Left ventricle myocardium inferior (tissue), 1 donor: Measurements from ENCODE around the gene CCDC158. TPM values are rescaled to one million over a fixed set of nuclear protein-coding genes. Genes with fewer than 3 reads are reported as not detected.

Experiments used
- DNase-seq: peaks from one replicate; pipeline ENCODE4 v3.0.0-alpha.2; 2020
- H3K27ac ChIP-seq: fragments of 200-600 bp; replicated peaks from 2 replicates; pipeline ENCODE4 v1.8.0; 2021
- H3K27me3 ChIP-seq: fragments of 200-600 bp; 2 replicates; pipeline ENCODE4 v1.8.0; 2021; ENCODE audit warnings: low read depth
- H3K36me3 ChIP-seq: fragments of 200-600 bp; 2 replicates; pipeline ENCODE4 v1.8.0; 2021
- H3K4me1 ChIP-seq: fragments of 200-600 bp; 2 replicates; pipeline ENCODE4 v1.8.0; 2021
- H3K4me3 ChIP-seq: fragments of 200-600 bp; 2 replicates; pipeline ENCODE4 v1.8.0; 2021; ENCODE audit warnings: mild to moderate bottlenecking, moderate library complexity
- H3K9me3 ChIP-seq: fragments of 200-600 bp; replicated peaks from 2 replicates; pipeline ENCODE4 v1.8.0; 2021
- CTCF ChIP-seq: fragments of 200-600 bp; IDR thresholded peaks from 2 replicates; pipeline ENCODE4 v1.8.0; 2021; ENCODE audit warnings: antibody characterized with exemption, mild to moderate bottlenecking, borderline replicate concordance
- intact Hi-C: fragments of 100-400 bp; cut with micrococcal nuclease; formaldehyde crosslinking; loops from one replicate; pipeline ENCODE4 v1.11.0; 2022
- total RNA-seq: library from RNA; stranded (reverse); fragmentation: NEBNext Ultra II Directional; extraction: Animal tissue kit (Norgen Biotek cat#: 25700); gene quantifications from one replicate; pipeline ENCODE4 v1.2.1, GENCODE V29; 2021
- donor health status: DM: no; HTN: yes; CAD: no; lungs with severe emphysema.

The CCDC158 gene
- total RNA-seq, 1 donor from 2014 or later: 0.11 TPM

- peaks cover 4% of the 10 kb centered on the region for H3K27me3 ChIP-seq
- H3K36me3 ChIP-seq: no peaks in the 10 kb centered on the region
- intact Hi-C loops: no loop called here
- H3K4me3 ChIP-seq: no peak overlapping the region
- no peaks in the 10 kb centered on the region for H3K4me1 ChIP-seq
- H3K9me3 ChIP-seq: no peaks in the 10 kb centered on the region
- no peak for DNase-seq
- no peak overlapping the region for H3K27ac ChIP-seq
- no peak for TF ChIP-seq CTCF
These were observed 28.4 kb upstream of the CCDC158 start for GRCh38 chr4:76449362-76449767.

- no peak for DNase-seq
These were observed 27.3 kb upstream of the CCDC158 start for GRCh38 chr4:76448211-76448610.

GRCh38 chr4:76447393-76447851 lies 26.5 kb upstream of the CCDC158 start:
- intact Hi-C loops: no loop called here
- H3K4me1 ChIP-seq: no peaks in the 10 kb centered on the region
- no peak overlapping the region for H3K27ac ChIP-seq
- H3K9me3 ChIP-seq: no peaks in the 10 kb centered on the region
- peaks cover 13% of the 10 kb centered on the region for H3K27me3 ChIP-seq
- no peaks in the 10 kb centered on the region for H3K36me3 ChIP-seq
- no peak for TF ChIP-seq CTCF
- DNase-seq: no peak
- no peak overlapping the region for H3K4me3 ChIP-seq

More at GRCh38 chr4:76448211-76448610, 27.3 kb upstream of the CCDC158 start:
- H3K4me3 ChIP-seq: no peak overlapping the region
- no peaks in the 10 kb centered on the region for H3K4me1 ChIP-seq
- H3K36me3 ChIP-seq: no peaks in the 10 kb centered on the region
- no peak overlapping the region for H3K27ac ChIP-seq
- no peaks in the 10 kb centered on the region for H3K9me3 ChIP-seq
- no peak for TF ChIP-seq CTCF
- peaks cover 13% of the 10 kb centered on the region for H3K27me3 ChIP-seq
- intact Hi-C loops: no loop called here

GRCh38 chr4:76445911-76446310 lies 25.0 kb upstream of the CCDC158 start:
- DNase-seq: no peak
- no peak overlapping the region for H3K4me3 ChIP-seq
- H3K27me3 ChIP-seq: peaks cover 13% of the 10 kb centered on the region
- no peak for TF ChIP-seq CTCF
- intact Hi-C loops: no loop called here
- H3K27ac ChIP-seq: no peak overlapping the region
- H3K36me3 ChIP-seq: no peaks in the 10 kb centered on the region
- H3K4me1 ChIP-seq: no peaks in the 10 kb centered on the region
- no peaks in the 10 kb centered on the region for H3K9me3 ChIP-seq

GRCh38 chr4:76443376-76443775 lies 22.4 kb upstream of the CCDC158 start:
- H3K9me3 ChIP-seq: no peaks in the 10 kb centered on the region
- H3K4me3 ChIP-seq: no peak overlapping the region
- H3K27ac ChIP-seq: no peak overlapping the region
- peaks cover 13% of the 10 kb centered on the region for H3K27me3 ChIP-seq
- no peaks in the 10 kb centered on the region for H3K4me1 ChIP-seq
- TF ChIP-seq CTCF: no peak
- DNase-seq: no peak
- no peaks in the 10 kb centered on the region for H3K36me3 ChIP-seq
- intact Hi-C loops: no loop called here
